Fibroblast of lung (primary cell): ENCODE measurements around the gene UGT2A3. TPM values are rescaled to one million over a fixed set of nuclear protein-coding genes. Genes with fewer than 3 reads are reported as not detected.

ENCODE experiments used
- DNase-seq, 2 donors: peaks; one replicate each; pipeline versions ENCODE4 v3.0.0 to v3.0.0-alpha.2; 2010; ENCODE audit warnings: low read depth in 2 of 2
- H2AFZ ChIP-seq: 2 replicates; pipeline ENCODE4 v1.5.1; 2012; ENCODE audit warnings: low read length, control low read depth, inconsistent platforms
- H3K27ac ChIP-seq: 2 replicates; pipeline ENCODE4 v1.5.1; 2011; ENCODE audit warnings: low read length, control low read depth; ENCODE audit not compliant: insufficient read depth
- H3K27me3 ChIP-seq: 2 replicates; pipeline ENCODE4 v1.5.1; 2011; ENCODE audit warnings: mild to moderate bottlenecking, low read length; ENCODE audit not compliant: control insufficient read depth, insufficient read depth
- H3K36me3 ChIP-seq: 2 replicates; pipeline ENCODE4 v1.5.1; 2011; ENCODE audit warnings: low read length; ENCODE audit not compliant: control insufficient read depth, insufficient read depth
- H3K4me1 ChIP-seq: 2 replicates; pipeline ENCODE4 v1.5.1; 2011; ENCODE audit warnings: low read length; ENCODE audit not compliant: control insufficient read depth, insufficient read depth; ENCODE audit errors: extremely low read depth
- H3K4me2 ChIP-seq: 2 replicates; pipeline ENCODE4 v1.5.1; 2011; ENCODE audit warnings: low read length, control low read depth; ENCODE audit not compliant: insufficient read depth; ENCODE audit errors: extremely low read depth
- H3K4me3 ChIP-seq, 4 experiments: fragments of 200-600 bp in 1 of 4; sonication (generic) in 1 of 4; replicated peaks in 1 of 4; 2 replicates each; pipeline ENCODE4 v1.5.1; 2011 to 2016; ENCODE audit warnings: low read length in 4 of 4, low read depth in 3 of 4, mild to moderate bottlenecking in 3 of 4, control low read depth in 2 of 4, inconsistent platforms in 1 of 4, mixed read lengths in 1 of 4; ENCODE audit not compliant: insufficient read depth in 1 of 4; ENCODE audit errors: control extremely low read depth in 1 of 4
- H3K79me2 ChIP-seq: 2 replicates; pipeline ENCODE4 v1.5.1; 2012; ENCODE audit warnings: mild to moderate bottlenecking, low read length, inconsistent platforms; ENCODE audit not compliant: control insufficient read depth, insufficient read depth
- H3K9ac ChIP-seq: 2 replicates; pipeline ENCODE4 v1.5.1; 2011; ENCODE audit warnings: mild to moderate bottlenecking, low read length, control low read depth; ENCODE audit not compliant: insufficient read depth
- H3K9me3 ChIP-seq: 2 replicates; pipeline ENCODE4 v1.5.1; 2012; ENCODE audit warnings: low read depth, low read length; ENCODE audit not compliant: control insufficient read depth, insufficient read depth
- H4K20me1 ChIP-seq: 2 replicates; pipeline ENCODE4 v1.5.1; 2011; ENCODE audit warnings: low read length; ENCODE audit not compliant: control insufficient read depth, insufficient read depth; ENCODE audit errors: extremely low read depth
- CTCF ChIP-seq, 2 donors: IDR thresholded peaks in 1 of 2; conservative IDR thresholded peaks in 1 of 2; 1 replicate in 1 of 2; 2 replicates in 1 of 2; pipeline ENCODE4 v1.5.1; 2011 to 2012; ENCODE audit warnings: low read length in 2 of 2, control low read depth in 1 of 2, inconsistent platforms in 1 of 2, low read depth in 1 of 2, mild to moderate bottlenecking in 1 of 2
- EZH2 ChIP-seq: IDR thresholded peaks from 2 replicates; pipeline ENCODE4 v1.5.1; 2012; ENCODE audit warnings: low read length, control low read depth, mild to moderate bottlenecking; ENCODE audit errors: missing control alignments
- polyA plus RNA-seq, 2 donors: library from polyadenylated mRNA; depleted of rRNA in 1 of 2; stranded (reverse) in 1 of 2; unstranded in 1 of 2; fragments of >200 nt; gene quantifications; 2 replicates each; pipeline ENCODE4 v1.2.1, GENCODE V29; 2011 to 2012; ENCODE audit warnings: missing spikeins in 1 of 2
- total RNA-seq: library from RNA; depleted of rRNA; stranded (reverse); fragments of >200 nt; gene quantifications from 2 replicates; pipeline ENCODE4 v1.2.1, GENCODE V29; 2014

The UGT2A3 gene
- total and polyA plus RNA-seq, 2 donors (not counting 1 experiment from before 2014, with no cell fraction given) = not detected

GRCh38 chr4:68954126-68954525, 2.5 kb upstream of the UGT2A3 start:
- Histone ChIP-seq H3K9me3 (no peaks in the 10 kb centered on the region), H3K36me3 (no peaks in the 10 kb centered on the region), H2AFZ (no peak overlapping the region), H3K4me3 (no peak overlapping the region), H3K4me2 (no peak overlapping the region), H3K4me1 (no peaks in the 10 kb centered on the region), H4K20me1 (no peaks in the 10 kb centered on the region), H3K79me2 (no peaks in the 10 kb centered on the region), H3K27me3 (no peaks in the 10 kb centered on the region), H3K27ac (no peak overlapping the region), H3K9ac (no peak overlapping the region)
- DNase-seq = no peak
- TF ChIP-seq CTCF (conservative IDR thresholded peaks at IDR 0.05 in 1 of 2, IDR thresholded peaks at IDR 0.05 in 1 of 2; ENCODE audit: low read depth in 1 of 2, low read length in 2 of 2) = no peak
- no peak for TF ChIP-seq EZH2

GRCh38 chr4:68953056-68953596, 1.5 kb upstream of the UGT2A3 start:
- H3K4me1 ChIP-seq = no peaks in the 10 kb centered on the region

More at GRCh38 chr4:68953056-68953596, 1.5 kb upstream of the UGT2A3 start:
- Histone ChIP-seq H3K36me3 (no peaks in the 10 kb centered on the region), H2AFZ (no peak overlapping the region), H4K20me1 (no peaks in the 10 kb centered on the region), H3K9ac (no peak overlapping the region), H3K27me3 (no peaks in the 10 kb centered on the region), H3K79me2 (no peaks in the 10 kb centered on the region), H3K4me2 (no peak overlapping the region), H3K9me3 (no peaks in the 10 kb centered on the region), H3K27ac (no peak overlapping the region), H3K4me3 (no peak overlapping the region)
- DNase-seq = no peak
- TF ChIP-seq EZH2 (no peak), CTCF (conservative IDR thresholded peaks at IDR 0.05 in 1 of 2, IDR thresholded peaks at IDR 0.05 in 1 of 2; ENCODE audit: low read depth in 1 of 2, low read length in 2 of 2) (no peak)
